GM18511 (cell line): Measurements from ENCODE around the gene TEAD1.
"Not testable (repeated sequence)": the region's sequence is repeated elsewhere in the genome, so short reads cannot be mapped to it uniquely, and the experiment has no call there.

Experiments used
- ATAC-seq: cut with Tn5 transposase; IDR thresholded peaks from one replicate; pipeline ENCODE4 v1.9.1; 2021; ENCODE audit warnings: mild to moderate bottlenecking, moderate library complexity; ENCODE audit not compliant: unreplicated experiment

TEAD1 gene

DNA sequence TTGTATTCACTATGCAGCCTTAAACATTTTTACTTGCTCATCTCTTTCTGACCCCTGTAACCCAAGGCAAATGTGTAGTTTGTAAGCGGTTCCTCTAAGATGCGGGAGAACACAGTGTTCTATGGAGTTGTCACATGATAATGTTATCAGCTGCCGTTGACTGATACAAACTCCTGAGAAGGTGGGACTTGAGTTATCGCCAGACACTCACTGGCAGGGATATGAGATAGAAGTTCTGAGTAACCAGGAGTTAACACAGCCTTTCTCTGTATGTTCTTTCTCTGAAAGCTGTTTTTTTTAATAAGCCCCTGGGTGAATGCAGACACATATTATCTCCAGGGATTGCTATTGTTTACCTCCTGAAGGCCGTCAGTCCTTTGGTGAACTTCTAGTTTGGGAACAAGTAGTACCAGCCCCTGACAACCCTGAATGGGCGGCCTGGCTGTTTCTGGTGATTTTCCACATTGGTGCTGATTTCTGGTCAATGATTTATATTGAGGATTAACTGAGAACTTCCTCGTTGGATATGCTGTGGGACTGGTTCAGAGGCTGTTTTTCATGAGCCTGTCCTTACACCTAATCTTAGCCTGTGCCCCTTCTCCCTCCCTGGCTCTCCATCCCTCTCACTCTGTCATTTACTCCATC, 179.6 kb downstream of the TEAD1 start:
- ATAC-seq: no peak

DNA sequence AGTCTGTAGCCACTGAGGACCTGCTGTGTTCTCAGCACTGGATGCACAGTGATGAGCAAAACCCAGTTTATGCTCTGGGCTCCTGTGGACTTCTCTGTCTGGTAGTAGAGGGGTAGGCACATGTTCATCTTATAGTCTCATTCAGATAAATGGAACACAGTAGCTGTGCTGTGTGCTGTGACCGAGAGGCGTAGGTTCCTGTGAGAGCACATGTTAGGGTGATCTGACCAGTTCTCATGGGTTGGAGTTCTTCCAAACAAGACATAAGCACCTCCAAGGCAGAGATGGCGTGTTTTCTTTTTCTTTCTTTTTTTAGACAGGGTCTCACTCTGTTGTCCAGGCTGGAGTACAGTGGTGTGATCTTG, 180.1 kb downstream of the TEAD1 start:
- ATAC-seq: no peak

DNA sequence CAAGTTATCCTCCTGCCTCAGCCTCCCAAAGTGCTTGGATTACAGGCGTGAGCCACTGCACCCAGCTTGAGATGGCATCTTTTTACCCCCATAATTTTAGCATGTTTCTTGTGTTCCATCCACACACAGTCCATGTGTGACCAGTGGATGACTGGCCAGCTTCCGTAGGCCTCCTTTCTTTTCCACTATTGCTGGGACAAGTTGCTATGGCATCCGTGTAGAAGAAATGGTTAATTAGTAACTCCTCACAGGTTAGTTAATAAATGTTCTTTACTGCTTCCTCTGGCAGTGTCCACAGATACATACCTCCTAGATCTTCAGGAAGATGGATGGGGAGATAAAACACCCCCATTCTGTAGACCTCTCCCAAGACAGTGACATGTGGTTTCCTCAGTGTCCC, 180.6 kb downstream of the TEAD1 start:
- no peak for ATAC-seq

DNA sequence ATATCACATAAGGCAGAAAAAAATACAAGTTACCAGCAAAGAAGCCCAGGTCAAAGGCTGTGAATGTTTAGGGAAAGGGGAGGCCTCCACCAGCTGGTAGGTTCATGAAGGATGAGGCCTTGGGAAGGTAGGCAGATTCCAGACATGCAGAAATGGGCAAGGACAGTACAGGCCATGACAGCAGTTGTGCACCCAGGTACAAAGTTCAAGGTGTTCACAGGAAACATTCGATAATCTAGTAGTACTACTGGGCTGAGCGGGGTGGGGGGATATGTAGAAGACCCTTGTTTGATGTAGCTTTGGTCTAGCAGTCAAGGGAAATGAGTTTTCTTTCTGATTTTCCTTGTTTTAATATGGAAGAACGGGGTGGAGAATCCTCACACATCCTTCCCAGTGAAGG, 182.1 kb downstream of the TEAD1 start:
- ATAC-seq: no peak

DNA sequence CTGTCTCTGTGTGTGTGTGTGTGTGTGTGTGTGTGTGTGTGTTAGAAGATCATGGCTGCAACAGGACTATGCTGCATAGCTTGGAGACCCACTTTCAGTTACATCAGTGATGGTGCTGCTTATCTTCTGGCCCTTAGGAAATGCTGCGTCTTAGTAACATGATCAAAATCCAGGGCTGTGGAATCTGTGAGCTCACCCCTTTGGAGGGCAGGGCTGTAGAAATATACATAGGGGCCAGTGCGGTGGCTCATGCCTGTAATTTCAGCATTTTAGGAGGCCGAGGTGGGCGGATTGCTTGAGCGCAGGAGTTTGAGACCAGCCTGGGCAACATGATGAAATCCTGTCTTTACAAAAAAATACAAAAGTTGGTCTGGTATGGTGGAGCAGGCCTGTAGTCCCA, 183.4 kb downstream of the TEAD1 start:
- ATAC-seq: no peak

DNA sequence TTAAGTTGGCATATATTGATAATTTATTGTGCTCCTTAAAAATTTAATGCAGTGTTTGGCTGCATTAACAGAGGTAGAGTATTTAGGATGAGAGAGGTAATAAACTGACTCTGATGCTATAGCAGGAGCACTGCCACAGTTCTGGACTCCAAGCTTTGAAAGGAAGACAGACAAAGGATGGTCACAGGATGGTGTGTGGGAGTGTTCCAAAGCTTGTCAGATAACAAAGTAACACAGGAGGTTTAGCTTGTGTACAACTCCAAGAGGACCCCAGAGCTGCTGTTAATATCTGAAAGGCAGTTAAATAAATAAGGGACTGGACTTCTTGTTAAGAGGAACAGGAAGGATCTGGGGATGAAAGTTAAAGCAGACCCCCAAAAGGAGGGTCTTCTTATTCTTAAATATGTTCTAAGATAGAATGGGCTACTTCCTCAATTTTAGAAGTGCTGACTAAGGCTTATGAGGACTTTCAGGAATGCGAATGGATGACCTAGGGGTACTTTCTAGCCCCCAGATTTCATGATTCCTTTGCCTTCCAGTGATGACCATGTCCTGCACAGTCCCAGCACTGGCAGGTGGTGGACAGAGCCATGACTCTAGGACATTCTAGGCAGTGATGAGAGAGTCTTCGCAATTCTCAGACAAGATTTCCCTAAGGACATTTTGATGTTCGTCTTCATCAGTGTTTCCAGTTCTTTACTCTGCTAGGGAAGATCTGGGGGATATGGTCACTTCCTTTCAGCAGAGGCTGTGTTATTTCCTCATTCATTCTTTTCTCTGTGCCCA, 185.8 kb downstream of the TEAD1 start:
- ATAC-seq: no peak

DNA sequence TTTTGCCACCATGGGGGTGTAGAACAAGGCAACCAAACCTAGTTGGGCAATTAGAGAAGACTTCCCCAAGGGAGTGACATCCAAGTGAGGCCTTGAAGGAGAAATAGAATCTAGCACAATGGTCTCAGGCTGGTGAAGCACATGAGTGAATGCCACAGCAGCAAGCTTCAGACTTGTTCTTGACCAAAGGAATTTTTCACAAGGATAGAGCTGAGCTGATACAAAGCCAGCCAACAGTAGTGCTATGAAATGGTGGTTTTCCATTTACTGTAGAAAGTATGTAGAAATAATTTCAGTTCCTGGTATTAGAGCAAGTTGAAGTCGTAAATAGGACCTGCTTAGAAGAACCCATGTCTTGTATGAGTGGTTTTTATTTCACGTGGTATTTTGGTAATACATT, 186.6 kb downstream of the TEAD1 start:
- no peak for ATAC-seq

DNA sequence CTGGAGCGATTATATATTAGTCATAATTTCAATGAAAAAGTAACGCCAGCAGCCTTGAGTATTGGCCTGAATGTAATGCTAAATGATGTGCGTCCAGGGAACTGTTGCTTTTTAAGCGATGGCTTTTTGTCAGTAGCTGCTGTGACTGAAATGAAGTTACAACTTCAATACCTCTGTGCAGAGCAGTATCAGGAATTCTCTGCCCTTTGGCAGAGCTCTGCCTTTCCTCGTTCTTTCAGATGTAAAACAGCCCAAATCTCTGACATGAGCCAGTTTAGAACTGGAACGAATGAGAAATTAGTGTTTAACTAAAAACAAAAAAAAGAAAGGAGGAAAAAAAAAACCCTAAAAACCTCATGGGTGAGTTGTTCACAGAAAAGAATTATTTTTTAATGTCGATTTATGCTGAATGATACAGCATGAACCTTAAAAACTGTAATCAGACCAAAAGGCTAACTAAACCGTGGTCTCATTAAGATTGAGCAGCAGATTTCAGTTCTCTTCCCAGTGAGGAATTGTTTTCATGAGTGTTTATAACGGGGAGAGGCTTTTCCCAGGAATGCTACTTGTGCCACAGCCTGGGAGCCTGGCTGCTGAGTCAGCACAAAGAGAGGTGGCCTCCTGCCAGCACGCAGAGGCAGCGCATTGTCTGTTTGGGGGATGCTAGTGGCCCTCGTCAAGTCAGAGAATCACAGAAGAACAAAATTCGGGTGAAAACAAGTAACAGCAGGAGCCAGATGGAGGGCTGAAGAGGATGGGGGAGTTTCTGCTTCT, 188.7 kb downstream of the TEAD1 start:
- no peak for ATAC-seq

DNA sequence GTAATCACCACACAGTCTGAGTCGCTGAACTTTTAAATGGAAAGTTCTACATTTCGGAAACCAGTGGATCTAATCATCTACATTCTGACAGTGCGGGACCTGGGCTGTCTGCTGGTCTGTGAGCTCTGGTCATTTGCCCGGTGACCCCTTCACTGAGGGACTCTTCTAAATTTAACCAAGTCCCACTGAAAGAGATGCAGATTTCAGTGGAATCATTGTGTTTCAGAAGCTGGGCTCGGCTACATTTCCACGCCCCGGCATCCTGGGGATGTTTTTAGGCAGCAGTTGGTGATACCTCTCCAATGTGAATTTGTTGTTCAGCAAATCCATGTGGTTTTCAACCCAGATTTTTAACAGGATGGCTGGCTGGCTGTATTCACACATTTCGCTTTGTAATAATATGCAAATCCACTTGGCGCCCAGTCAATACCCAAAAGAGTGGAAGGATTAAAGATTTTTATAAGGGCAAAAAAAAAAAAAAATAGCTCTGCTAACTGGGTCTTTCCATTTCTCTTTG, 189.4 kb downstream of the TEAD1 start:
- ATAC-seq: no peak

DNA sequence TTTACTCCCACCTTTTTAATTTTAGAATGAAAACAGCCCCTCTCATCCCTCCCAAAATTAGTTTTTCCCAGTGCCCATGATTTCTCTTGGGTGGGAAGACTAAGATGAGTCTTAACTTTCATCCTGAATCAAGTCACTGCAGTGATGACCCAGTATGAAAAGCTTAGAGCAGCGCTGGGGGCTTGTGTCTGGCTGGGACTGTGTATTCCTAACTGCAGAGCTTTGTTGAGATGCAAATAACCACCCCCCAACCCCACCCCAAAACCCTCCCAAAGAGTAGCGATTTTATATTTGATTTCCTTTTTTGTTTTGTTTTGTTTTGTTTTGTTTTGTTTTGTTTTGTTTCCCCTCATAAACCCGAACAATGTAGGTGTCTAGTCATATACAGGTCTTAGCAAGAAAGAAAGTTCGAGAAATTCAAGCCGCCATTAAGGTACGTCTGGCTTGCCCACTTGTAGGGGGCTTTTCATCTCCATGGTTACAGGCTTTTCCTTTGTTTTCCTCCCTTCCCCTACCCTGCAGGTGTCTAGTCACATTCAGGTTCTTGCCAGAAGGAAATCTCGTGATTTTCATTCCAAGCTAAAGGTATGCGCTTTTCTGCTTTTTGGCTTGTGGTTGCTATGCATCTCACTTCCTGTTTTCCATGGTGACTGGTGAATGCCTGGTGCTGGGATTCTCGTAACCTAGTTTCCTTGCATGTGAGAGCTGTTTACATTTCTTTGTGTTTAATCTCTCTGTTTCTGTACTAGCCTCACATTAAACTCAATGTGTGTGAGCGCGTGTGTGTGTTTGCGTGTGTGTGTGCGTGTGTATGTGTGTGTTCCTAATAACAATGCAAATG, 190.3 kb downstream of the TEAD1 start:
- no peak for ATAC-seq

DNA sequence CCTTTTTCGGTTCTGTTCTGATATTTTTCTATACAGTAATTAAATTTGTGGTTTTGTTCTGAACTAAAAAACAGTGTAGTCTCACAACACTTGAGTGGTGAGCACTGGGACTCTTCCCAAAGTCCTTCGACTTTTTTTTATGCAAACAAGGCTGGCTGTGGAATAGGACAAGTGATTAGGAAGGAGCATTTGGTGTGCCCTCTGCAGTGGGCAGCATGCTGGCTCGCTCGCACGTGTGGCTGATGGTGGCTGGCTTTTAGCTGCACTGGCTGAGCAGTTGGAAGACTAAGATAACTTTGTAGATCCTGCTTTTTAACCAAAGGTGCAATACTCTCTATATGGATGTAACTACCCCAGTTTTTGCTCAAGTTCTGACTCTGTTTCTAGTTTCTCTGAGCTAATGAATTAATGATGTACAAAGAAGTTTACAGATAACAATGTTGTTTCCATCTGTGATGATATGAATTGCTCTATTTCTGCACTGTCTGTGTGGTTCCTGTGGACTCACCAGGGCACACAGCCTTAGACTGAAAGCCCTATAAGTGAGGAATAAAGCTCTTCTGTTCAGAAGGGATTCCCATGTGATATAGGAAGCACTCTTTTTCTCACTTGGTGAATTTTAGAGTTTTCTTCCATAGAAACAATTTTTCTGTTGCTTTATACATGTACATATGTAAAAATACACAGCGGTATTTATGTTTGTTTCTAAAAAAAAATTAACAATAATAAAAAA, 191.8 kb downstream of the TEAD1 start:
- ATAC-seq: no peak

DNA sequence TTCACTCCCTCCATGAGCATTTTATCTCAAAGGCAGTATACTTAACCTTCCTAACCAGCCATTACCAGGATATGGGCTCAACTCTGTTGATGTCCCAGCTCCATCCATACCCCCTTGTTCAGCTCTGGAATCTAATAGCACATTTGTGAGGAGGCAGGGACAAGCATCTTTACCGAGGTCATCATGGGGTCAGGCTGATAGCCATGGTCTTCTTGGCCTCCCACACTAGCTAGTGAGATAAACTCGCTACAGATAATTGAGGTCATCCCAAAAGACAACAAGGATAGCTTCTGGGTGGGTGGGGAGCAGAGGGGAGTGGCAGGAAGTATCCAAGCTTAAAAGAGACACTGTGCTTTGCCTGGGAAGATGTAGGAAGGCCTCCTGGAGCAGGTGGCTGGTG, 193.3 kb downstream of the TEAD1 start:
- no peak for ATAC-seq

DNA sequence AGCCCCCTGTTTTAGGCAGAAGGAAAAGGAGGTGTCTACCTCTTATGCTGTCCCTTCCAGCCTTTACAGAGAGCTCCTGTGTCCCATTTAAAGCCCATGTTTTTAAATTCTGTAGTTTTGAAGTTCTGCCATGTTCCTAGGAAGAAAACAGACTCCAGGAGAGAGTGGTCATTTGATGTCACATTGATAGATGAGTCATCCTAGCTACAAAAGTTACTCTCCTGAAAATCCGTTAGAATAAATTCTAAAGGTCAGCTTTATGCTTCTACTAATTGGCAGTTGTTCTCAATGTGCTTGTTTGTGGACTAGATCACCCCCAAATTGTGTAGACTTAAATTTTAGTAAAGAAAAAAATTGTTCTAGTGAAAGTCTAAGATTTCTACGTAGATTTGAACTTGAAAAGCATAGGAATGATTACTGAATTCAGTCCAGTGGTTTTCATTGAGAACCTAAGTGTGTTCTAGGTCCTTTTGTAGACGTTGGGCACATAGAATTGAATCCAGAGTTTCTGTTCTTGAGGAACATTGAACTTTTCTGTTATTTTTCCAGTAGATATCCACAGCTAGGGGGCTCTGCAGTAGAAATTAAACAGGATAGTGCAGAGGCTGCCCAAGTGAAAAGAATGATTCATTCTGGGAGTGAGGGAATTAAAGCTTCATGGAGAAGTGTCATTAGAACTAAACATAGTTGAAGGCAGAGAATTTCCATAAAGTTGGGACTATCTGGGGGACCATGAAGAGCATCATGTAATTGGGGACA, 194.3 kb downstream of the TEAD1 start:
- no peak for ATAC-seq

DNA sequence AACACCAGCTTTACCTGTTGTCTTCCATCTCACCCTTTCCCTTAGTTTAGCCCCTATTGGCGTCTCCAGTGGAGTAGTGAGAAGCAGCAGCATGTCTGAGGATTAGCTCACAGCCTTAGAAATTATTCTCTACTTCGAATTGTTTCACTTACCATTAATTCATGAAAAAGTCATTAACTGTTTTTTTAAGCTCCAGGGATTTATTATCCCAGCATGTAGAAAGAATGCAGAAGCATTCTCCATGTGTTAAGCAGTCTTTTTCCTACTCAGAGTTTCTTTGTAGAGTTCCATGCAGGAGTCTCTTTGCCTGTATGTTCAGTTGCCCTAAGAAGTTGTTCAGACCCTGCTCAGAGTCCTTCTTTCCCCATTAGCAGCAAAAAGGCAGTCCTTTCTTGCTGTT, 197.0 kb downstream of the TEAD1 start:
- no peak for ATAC-seq

DNA sequence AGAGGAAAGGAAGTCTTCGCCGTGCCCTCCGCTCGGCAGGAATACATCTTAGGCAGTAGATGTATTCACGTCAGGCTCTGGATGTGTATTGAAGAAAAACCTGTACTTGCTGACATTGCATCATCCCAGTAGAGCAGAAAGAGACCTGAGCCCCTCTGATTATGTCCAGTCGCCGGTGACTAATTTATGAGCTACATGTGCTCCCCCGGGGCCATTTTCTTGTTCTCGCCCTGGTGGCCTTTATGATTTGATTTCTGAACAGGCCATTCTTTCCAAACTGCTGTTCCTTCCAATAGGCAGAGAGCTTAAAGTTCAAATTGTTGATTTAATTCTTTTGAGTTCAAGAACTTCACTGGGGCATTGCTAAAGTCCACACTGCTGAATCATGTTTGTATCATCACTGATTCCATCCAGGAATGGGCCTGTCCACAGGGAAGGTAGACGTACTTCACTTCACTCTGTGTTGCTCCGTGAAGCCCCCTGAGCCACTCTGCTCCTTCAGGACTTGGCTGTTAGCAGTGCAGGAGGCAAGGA, 197.6 kb downstream of the TEAD1 start:
- ATAC-seq: no peak

DNA sequence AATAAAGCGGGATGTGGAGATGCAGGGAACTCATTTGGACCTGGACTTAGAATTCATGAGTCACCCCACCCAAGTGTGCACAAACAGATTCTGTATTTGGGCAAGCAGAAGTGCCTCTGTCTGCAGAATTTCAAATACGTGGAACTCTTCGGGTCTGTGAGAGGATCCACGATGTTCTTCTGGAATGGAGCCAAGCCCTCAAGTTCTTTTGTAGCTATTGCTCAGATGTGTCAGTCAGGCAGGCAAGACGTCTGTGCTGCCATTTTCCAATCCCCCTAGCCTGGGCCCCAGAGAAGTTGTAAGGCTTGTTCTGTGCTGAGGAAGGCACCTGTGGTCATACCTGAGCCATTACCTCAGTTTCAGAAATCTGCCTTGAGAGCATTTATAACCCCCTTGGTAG, 202.1 kb downstream of the TEAD1 start:
- no peak for ATAC-seq

DNA sequence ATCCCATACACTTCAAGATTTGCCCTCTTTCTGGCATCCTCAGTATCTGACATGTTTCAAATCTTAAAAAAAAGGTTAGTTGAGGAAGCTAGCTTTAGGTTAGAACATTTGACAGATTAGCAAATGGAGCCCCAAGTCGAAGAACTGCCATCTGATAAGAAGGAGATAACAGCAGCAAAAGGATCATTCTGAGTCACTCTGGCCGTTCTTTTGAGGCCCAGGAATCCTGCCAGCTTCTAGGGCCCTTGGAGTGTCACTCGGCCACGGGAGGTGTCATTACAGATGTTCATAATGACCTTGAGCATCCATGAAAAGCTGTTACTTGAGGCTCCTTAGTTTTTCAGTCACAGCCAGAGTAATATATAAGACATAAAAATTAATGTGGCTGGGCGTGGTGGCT, 202.8 kb downstream of the TEAD1 start:
- no peak for ATAC-seq

DNA sequence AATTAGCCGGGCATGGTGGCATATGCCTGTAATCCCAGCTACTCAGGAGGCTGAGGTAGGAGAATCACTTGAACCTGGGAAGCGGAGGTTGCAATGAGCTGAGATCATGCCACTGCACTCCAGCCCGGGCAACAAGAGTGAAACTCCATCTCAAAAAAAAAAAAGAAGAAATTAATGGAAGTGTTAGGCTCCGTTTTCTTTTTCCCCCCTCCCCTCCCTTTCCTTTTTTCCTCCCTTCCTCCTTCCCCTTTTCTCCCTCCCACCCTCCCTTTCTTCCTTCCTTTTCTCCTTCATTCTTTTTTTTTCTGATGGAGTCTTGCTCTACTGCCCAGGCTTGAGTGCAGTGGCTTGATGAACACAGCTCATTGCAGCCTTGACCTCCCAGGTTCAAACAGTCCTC, 203.3 kb downstream of the TEAD1 start:
- ATAC-seq: not testable (repeated sequence)

DNA sequence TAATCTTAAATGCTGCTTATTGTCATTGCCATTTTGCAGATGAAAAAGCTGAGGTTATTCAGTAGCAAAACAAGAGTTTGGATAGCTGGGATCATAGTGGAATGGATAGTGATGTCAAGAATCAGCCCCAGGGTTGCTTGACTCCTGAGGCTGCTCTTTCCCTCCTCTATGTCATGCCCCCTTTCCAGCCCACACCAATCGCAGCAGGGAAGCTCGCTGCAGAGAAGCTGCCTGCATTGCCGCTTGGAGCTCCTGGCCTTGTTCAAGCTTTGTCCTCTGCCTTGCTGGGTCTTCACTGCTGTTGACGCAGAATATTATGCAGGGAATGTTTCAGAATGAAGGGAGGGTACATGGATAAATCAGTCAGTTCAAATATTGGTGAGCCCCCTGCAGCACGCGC, 206.1 kb downstream of the TEAD1 start:
- no peak for ATAC-seq
